ENCODE results near the gene ZNF771.
A peak's percentile ranks its signal among the peaks of the same experiment; 100 is the strongest.
"Not testable (repeated sequence)": the region's sequence is repeated elsewhere in the genome, so short reads cannot be mapped to it uniquely, and the experiment has no call there.

The ZNF771 gene

DNA sequence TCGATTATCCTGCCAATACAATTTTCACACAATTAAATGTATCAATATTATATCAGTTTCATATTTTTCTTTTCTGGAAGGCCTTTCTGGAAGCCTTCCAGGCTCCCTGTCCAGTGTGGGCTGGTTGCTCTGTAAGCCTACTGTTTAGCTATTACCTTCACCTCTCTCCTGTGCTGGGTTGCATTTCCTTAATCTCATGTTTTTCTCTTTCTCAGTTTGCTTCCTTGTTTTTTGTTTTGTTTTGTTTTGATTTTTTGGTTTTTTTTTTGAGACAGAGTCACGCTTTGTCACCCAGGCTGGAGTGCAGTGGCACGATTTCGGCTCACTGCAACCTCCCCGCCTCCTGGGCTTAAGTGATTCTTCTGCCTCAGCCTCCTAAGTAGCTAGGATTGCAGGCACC is 31.4 kb downstream of the ZNF771 start:
- DNase-seq: no peak

DNA sequence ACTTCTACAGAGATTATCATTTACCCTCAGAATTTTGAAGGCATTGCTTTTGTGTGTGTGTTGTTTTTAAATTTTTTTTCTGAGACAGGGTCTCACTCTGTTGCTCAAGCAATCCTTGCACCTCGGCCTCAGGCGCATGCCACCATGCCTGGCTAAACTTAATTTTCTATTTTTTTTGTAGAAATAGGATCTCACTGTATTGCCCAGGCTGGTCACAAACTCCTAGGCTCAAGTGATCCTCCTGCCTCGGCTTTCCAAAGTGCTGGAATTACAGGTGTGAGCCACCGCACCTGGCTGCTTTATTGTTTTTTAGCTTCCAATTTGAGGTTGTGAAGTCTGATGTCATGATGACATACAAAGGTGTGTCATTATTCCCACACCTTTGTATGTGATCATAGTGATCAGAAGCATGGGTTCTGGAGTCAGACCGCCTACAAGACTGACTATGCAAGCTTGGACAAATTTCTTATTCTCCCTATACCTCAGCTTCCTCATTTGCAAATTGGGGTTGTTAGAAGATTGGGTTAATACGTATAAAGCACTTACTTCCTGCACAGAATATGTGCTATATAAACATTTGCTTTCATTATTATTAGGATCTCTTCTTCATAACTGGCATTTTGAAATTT is 32.4 kb downstream of the ZNF771 start:
- DNase-seq: no peak

DNA sequence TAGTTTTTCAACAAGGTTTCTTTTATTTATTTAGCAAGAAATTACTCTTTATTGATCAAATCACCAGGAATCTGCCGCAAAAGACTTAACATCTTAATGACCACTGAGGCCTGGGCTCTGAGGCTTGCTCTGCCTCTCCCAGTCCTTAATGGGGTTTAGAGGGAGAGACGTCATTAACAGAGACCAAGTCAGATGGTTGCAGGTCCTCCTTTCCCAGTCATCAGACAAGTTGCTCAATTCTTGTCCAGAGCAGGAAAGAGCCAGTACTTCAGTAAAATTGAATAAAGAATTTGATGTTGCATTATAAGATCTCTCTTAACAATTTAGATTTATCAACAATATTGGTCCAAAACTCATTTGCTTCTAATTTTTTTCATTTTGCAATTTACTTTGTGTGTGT is 36.2 kb downstream of the ZNF771 start:
- no peak for DNase-seq

DNA sequence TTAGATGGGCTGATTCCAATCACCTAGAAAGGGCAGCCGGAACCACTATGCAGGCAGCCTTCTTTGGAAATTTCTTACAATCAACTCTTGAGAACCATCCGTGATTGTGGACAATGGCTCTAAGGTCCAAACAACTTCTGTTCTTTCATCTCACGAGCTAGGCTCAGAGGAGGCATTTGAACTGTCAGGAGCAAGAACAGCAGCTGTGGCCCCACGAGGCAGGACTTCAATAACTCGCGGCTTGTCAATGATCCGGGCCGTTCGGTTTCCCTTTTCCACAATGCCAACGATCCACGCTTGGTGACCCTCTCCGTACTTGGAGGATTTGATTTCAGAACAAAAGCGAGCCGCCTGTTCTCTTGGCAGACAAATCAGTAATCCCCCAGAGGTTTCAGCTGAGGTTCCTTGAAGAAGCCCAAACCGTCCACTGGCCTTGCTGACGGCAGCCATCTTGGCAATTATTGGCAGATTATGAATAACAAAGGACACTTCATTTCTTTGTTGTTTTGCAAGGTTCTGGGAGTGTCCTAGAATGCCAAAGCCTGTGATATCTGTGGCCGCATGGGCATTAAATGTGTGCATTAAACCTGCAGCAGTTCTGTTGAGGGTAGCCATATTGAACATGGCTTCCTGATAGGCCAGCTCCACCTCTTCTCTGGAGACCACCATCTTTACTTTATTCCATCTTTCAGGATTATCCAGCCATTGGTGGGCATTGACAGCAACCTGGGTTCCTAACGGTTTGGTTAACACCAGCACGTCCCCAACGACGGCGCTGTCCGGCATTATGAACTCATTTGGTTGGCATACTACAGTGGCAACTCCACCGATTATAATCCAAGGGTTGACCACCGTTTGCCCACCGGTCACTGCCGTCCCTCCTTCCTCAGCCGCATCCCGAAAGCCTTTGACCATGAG is 37.1 kb downstream of the ZNF771 start:
- DNase-seq: no peak

DNA sequence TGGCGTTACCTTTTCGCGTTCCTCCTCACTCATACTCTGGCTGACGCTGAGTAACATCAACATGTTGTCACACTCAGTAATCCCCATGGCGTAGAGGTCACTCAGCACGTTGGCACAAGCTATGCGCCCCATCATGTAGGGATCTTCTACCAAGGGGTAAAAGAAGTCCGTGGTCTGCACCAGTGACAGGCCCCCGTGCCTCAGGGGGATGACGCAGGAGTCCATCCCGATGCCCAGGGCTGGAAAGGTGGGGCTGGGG is 37.7 kb downstream of the ZNF771 start:
- no peak for DNase-seq

DNA sequence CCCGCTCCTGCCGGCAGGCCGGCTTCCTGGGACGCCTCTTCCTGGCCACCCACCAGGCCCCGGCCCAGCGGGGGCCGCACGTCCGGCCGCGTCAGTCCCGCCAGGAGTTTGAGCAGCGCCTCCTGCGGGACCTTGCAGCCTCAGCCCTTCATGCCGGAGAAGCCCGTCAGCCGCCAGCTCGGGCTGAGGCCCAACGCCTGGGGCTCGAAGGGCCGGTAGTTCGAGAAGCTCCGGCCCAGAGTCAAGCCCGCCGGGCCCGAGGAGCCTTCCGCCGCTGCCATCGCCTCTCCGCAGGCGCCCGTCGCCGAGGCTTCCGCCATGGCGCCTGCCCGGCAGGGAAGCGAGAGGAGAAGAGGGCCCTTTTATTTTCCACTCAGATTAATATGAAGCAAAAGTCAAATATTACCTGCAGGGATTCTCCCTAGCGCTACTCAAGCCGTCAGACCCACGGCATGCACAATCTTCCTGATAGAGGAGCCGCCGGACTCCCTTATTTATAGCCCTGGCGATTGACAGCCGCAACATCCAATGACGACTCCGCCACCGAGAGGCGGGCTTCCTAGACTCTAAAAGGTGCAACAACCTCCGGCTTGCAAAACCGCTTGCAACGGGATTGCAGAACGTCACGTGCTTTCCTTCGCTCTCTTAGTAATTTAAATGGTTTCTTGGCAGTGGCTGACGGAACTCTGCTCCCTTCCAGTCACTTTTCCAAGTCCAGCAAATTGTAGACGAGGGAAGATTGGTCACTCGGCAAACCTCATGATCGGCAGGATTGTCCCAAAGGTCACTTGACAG is 38.2 kb downstream of the ZNF771 start, which contains the start of gene SEPHS2:
Gene SEPHS2 (minus strand): TSS at position 467 of the 795 bp plus-strand sequence. CDS start 147 bp downstream, at position 320.
- peak; percentile 72 for DNase-seq

DNA sequence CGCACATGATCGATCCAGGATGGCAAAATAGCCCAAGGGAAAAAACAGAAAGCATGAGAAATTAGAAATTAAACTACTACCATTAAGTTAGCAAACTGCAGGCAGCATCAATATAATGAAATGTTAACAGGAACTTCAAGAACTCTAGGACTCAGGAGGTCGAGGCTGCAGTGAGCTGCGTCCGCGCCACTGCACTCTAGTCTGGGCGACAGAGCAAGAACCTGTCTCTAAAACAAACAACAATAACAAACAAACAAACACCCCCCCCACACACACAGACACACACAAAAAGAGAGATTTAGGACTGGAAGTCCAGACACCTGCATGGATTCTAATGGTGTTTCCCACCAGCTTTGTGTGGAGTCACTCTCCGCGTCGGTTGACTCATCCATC is 38.8 kb downstream of the ZNF771 start:
- no peak for DNase-seq

DNA sequence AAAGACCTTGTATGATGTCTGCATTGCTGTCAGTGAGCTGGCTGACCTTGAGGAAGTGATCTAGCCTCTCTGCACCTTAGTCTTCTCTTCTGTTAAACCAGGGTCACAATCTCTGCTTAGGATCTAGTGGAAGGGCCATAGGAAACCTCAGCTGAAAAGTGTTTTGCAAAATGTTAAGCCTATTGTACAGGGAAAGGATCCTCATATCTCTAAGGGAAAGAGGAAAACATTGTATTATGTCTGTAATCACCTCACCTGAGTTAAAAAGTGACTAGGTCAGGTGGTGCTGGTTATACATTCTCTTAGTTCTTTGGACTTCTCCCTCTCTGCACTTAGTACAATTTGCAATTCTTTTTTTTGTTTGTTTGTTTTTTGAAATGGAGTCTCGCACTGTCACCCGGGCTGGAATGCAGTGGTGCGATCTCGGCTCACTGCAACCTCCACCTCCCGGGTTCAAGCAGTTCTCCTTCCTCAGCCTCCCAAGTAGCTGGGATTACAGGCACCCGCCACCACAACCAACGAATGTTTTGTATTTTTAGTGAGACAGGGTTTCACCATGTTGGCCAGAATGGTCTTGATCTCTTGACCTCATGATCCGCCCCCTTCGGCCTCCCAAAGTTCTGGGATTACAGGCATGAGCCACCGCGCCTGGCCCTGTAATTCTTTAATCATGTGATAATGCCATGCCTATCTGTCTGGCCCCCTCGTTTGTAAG is 40.3 kb downstream of the ZNF771 start:
- no peak for DNase-seq

DNA sequence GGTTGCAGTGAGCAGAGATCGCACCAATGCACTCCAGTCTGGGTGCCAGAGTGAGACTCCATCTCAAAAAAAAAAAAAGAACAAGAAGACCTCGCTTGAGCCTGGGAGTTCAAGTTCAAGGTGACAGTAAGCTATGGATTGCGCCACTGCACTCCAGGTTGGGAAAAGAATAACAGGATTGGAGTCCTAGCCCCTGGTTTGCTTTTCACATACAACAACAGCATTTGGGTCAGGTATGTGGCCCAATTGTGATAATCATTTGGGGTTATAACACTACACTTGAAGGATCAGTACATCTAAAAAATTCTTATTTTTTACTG is 41.7 kb downstream of the ZNF771 start:
- DNase-seq: no peak

DNA sequence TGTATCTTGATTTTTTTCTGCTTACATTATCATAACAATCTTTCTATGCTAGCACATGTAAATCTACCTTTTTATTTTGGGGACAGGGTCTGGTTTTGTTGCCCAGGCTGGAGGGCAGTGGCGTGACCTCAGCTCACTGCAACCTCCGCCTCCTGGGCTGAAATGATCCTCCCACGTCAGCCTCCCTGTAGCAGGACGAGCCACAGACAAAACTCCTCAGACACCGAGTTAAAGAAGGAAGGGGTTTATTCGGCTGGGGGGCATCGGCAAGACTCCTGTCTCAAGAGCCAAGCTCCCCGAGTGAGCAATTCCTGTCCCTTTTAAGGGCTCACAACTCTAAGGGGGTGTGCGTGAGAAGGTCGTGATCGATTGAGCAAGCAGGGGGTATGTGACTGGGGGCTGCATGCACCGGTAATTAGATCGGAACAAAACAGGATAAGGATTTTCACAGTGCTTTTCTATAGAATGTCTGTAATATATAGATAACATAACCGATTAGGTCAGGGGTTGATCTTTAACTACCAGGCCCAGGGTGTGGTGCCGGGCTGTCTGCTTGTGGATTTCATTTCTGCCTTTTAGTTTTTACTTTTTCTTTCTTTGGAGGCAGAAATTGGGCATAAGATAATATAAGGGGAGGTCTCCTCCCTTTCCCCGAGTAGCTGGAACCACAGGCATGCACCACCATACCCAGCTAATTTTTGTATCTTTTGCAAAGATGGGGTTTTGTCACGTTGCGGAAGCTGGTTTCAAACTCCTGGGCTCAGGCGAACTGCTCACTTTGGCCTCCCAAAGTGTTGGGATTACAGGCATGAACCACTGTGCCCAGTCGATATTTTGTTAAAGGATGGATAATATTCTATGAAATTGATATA is 45.5 kb downstream of the ZNF771 start:
- DNase-seq: not testable (repeated sequence)

DNA sequence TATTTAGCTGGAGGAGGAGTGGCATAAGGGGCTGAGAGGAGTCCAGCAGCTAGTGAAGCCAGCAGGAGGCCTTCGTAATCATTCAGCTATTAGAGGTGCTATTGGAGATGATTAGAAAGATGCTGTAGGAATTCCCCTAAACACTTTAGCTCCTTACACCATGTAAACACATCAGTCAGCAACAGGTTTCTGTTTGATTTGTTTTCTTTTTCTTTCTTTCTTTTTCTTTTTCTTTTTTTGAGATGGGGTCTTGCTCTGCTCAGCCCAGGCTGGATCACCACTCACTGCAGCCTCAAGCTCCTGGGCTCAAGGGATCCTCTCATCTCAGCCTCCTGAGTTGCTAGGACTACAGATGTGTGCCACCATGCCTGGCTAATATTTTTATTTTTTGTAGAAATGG is 48.9 kb downstream of the ZNF771 start:
- no peak for DNase-seq

DNA sequence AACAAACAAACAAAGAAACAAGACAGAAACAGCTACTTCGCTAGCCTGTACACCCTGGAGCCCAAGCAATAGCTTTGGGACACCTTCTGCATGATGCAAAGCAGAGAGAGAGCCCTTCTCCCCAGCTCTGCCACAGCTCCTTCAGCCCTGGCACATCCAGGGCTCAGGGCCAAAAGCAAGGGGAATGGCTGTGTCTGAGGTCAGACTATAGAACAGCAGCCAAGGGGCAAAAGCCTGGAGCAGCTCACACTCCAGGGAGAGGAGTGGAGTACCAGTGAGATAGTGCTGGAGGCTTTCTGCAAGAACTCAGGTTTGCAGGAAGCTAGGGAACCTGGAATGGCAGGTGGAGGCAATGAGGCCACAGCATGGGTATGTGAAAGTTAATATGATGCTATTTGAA is 49.9 kb downstream of the ZNF771 start:
- DNase-seq: no peak

DNA sequence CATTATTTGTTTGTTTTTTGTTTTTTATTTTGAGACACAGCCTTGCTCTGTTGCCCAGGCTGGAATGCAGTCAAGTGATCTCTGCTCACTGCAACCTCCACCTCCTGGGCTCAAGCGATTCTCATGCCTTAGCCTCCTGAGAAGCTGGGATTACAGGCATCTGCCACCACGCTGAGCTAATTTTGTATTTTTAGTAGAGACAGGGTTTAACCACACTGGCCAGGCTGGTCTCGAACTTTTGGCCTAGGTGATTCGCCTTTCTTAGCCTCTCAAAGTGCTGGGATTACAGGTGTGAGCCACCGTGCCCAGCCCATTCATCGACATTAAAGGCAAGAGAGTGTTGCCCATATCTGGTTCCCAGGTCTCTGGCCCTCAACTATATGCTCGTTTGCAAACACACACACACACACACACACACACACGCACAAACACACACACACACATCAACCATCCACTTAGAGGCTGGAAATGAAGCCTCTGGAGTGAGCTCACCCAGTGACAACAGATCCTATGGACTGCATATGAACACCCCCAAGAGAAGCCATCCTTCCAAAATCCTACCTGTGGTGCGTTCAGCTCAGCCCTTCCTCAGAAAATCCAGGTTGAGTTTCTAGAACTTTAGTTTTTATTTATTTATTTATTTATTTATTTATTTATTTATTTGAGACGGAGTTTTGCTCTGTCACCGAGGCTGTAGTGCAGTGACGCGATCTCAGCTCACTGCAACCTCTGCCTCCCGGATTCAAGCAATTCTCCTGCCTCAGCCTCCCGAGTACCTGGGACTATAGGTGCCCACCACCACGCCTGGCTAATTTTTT is 50.5 kb downstream of the ZNF771 start:
- DNase-seq: no peak

DNA sequence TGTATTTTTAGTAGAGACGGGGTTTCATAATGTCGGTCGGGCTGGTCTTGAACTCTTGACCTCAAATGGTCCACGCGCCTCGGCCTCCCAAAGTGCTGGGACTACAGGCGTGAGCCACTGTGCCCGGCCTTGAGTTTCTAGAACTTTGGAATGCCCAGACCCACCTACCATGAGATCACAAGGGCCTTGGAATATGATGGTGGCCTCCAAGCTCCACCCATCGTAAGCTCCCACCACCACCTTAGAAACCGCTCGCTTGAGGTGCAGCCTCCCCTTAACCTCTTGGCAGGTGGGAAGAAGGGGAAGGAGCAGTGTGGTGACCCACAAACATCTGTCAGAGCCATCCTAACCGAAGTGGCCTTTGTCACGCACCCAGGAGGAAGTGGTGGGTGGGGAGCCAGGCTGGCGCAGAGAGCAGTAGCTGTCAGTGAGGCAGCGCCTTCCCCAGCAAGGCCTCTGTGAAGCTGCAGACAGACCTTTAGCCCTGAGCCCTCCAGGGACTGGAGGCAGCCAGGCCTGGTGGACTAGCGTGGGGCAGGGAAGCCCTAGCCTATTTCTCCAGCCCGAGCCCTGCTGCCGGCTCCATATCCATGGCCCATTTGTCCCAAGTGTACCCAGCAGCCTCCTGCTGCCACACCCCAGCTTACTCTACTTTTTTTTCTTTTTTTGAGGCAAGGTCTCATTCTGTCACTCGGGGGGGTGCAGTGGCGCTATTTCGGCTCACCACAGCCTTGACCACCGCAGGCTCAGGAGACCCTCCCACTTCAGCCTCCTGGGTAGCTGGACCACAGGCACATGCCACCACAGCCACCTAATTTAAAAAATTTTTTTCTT is 51.4 kb downstream of the ZNF771 start:
- no peak for DNase-seq

DNA sequence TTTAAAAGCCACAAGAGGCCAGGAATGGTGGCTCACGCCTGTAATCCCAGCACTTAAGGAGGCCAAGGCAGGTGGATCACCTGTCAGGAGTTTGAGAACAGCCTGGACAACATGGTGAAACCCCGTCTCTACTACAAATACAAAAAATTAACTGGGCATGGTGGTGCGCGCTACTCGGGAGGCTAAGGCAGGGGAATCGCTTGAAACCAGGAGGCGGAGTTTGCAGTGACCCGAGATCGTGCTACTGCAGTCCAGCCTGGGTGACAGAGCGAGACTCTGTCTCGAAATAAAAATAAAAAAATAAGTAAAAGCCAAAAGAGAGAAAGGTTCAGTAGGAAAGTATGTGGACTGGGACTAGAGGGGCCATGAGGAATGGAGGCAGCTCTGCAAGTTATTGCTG is 52.0 kb downstream of the ZNF771 start:
- no peak for DNase-seq

DNA sequence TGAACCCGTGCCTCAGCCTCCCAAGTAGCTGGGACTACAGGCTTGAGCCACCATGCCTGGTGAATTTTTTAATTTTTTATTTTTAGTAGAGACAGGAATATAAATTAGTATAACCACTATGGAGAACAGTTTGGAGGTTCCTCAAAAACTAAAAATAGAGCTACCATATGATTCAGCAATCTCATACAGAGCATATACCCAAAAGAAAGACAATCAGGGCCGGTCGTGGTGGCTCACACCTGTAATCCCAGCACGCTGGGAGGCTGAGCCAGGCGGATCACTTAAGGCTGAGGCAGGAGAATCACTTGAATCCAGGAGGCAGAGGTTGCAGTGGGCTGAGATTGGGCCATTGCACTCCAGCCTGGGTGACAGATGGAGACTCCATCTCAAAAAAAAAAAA is 54.0 kb downstream of the ZNF771 start:
- not testable (repeated sequence) for DNase-seq

DNA sequence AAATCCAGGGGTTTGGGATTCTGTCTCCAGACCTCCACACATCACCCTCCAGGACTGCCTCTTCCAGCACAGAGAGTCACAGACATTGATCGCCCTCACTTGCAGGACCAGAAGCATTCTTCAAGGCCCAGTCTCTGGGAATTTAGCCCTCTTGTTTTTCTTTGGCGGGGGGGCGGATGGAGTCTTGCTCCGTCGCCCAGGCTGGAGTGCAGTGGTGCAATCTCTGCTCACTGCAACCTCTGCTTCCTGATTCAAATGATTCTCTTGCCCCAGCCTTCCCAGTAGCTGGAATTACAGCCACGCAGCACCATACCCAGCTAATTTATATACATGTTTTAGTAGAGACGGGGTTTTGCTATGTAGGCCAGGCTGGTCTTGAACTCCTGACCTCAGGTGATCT is 56.7 kb downstream of the ZNF771 start:
- no peak for DNase-seq

Measured in NCI-H1048 (cell line).